GM19238 (cell line): Measurements from ENCODE around the gene CELA2A.
"Not testable (repeated sequence)": the region's sequence is repeated elsewhere in the genome, so short reads cannot be mapped to it uniquely, and the experiment has no call there.

Experiments used
- DNase-seq: peaks from one replicate; pipeline ENCODE4 v3.0.0; 2011; ENCODE audit warnings: low spot score; ENCODE audit not compliant: insufficient read length

CELA2A gene

DNA sequence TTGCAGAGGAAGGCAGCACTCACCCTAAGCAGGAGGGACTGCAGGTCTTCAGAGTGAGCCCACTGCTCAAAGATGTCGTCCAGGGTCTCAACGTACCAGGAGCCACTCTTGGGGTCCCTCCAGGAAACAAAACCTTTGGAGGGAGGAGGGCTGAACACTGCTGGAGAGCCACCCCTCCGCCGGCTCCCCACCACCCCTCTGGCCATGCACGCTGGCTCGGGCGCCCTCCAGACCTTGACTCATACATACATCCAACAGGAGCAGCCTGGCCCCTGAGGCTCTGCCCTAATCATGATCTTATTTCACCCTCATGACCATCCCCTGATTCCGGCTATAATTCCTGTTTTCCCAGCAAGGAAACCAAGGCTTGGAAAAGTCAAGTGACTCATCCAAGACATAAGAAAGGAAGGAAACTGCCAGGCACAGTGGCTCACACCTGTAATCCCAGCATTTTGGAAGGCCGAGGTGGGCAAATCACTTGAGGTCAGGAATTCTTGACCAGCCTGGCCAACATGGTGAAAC, 37.4 kb downstream of the CELA2A start:
- no peak for DNase-seq

DNA sequence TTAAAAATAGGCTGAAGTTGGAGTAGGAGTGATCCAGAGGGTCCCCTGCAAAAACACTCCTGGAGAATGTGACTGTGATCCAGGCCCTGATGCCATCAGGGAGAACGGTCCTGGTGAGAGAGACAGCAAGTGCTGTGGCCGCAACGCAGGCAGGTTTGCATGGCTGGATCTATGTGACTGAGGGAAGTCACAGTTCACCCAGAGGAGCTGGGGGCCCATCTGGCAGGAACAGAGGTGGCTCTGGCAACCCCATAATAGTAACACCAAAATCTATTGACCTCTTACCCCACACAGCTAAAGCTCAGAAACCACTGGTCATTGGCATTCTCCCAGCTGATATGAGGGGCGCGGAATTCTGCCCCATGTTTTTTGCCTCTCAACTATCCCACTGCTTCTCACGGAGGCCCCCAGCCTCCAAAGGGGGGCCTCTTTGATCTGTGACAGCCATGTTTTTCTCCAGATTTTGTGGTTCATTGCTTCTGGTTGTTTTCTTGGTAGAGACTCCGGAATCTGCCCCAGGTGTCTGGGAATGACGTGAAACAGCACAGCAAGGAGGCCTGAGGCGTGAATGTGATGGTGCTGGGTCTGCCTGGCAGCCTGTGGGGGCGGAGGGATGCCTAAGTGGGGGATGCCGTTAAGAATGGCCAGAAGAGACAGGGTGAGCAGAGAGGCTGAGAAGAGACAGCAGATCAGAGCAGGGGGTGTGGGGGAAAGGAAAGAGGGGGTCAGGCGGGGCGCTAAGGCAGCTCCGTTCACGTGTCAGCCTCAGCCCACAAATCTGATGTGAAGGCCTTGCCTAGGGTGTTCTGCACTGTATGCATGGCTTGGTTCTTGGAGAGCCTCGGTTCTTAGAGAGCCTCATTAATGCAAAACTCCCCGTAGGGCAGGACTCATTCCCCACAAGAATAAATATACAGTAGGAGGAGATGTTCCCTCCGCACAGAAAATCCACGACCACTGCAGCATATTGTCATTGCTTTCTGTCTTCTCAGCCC, 43.9 kb downstream of the CELA2A start:
- DNase-seq: no peak

DNA sequence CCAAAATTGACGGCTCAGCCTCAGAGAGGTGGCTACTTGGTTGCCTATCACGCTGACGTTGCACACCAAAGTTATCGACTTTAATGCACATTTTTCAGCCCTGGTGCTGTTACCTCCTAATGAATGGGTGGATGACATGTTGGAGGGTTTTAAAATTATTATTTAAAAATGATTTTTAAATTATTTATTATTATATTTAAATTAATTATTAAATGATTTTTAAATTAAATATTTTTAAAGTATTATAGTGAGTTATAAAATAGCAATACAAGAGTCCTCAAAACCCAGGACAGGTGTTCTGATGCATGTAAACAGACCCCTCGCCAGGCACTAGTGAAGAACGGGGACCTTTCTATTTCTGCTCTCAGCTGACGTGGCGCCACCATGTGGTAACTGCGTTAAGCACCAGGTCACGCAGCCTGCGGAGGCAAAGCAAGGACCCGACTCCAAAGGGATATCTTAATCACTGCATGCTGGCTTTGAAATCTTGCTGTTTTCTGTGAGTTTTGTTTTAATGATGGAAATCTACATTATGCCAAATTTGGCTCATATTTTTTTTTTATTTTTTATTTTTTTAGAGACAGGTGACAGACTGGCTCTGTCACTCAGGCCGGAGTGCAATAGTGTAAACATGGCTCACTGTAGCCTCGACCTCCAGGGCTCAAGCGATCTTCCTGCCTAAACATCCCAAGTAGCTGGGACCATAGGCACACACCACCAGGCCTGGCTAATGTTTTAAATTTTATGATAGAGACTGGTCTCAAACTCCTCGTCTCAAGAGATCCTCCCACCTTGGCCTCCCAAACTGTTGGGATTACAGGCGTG, 44.9 kb downstream of the CELA2A start:
- peak; percentile 62 for DNase-seq

DNA sequence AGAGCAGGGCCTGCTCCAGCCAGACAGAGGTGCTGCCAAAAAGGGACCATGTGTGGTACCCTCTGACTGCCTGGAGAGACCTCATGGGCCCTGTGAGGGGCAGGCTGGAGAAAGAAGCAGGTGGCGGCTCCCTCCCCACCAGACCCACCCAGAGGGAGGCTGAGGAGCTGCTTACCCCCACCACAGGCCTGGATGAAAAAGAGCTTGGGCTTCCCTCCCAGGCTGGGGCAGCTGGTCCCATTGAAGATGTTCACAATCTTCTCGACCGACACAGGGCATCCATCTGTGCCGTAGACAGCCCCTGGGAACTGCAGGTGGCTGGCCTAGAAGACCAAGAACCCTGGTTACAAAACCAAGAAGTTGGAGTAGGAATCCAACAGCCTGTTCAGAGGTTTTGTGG, 47.9 kb downstream of the CELA2A start:
- no peak for DNase-seq

DNA sequence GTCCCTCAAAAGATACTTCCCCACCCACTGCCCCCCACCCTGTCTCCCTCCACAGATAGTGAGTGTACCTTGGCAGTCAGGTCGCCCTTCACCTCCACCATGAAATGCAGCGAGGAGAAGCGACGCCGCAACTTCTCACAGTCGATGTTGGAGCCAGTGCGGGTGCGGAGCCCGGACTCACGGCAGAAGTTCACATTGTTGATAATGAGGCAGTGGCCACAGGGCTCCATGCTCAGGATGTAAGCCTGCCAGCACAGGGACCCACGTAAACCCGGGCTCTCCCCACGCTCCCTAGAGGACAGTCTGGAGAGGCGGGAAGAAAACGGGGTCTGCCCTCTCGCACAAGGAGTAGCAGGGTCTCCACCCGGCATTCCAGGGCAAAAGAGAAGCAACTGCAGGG, 50.3 kb downstream of the CELA2A start:
- no peak for DNase-seq

DNA sequence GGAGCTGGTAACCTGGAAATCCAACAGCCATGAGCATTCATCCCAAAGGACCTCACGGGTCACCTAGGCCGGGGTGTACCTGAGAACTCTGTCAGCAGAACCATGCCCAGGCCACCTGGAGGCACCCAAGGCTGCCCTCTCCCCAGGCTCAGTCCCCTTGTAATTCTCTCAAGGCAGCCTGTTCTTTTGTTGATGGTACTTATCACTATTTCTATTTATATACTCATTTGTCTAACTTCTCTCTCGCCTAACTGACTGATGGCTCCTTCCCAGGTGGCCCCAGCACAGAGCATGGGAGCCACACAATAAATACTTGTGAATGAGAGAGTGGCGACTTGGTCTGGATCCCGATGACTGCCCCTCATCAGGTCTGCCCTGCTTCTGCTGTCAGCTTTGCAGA, 50.7 kb downstream of the CELA2A start:
- DNase-seq: no peak

DNA sequence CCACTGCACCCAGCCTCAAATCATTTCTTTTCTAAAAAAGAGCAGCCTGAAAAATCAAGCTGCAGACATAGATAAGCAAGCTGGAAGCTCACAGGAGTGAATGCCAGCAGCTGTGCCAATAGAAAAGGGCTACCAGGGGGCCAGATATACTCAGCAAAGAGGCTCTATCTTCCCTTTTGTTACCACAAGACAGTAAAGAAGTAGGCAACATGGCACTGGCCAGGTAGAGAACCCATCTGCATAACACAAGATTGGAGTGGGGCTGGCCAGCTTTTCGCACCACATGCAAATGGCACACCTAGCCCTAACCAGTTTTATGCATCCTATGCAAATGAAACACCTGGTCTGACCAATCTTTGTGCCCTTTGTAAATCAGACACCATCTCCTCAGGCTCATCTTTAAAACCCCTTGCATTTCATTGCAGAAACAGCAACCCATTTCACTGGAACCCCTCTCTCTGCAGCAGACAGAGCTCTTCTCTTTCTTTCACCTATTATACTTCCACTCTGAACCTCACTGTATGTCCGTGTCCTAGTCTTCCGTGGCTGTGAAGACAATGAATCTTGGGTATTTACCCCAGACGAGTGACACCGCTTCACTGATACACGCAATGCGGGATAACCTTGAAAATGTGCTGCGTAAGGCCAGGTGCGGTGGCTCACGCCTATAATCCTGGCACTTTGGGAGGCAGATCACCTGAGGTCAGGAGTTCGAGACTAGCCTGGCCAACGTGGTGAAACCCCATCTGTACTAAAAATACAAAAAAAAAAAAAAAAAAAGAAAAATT, 52.4 kb downstream of the CELA2A start:
- no peak for DNase-seq

DNA sequence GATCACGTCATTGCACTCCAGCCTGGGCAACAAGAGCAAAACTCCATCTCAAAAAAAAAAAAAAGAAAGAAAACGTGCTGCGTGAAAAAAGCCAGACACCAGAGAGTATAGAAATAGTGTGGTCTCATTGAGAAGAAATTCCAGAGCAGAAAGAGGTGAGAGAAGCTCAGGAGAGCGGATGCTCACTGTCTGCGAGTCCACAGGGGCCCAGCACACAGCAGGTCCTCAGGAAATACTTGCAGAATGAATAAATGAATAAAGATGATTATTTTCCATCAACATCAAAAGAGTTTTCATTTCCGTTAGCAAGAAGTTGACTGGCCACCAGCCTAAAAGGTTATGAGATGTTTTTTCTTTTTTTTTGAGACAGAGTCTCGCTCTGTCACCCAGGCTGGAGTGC, 53.1 kb downstream of the CELA2A start:
- DNase-seq: no peak

DNA sequence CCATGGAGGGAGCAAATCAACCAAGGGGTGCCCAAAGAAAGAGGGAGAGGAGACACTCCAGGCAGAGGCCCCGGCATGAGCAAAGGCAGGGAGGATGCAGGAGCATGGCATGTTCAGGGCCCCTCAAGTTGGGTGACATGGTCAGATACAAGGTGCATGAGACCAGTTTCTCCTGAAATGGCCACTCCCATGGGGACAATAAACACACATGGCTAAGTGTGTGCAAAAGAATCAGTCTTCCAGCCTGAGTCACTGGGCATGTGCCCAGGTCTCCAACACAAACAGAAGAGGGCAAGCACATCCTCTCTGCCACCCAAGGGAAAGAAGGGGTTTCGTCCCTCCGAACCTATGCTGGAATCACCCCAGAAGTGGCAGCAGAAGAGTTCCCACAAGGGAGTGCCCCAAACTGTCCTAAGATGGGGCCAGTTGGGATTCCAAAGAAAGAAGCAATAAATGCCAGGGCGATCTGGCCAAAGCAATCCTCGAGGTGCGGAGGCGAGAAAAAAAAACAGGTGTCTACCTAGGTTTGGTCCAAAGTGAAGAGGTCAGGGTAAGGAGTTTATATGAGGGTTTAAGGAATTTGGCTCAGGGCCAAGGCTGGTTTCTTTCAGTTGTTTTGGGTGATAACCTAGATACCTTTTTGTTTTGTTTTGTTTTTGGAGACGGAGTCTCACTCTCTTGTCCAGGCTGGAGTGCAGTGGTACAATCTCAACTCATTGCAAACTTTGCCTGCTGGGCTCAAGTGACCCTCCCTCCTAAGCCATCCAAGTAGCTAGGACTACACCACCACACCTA, 54.3 kb downstream of the CELA2A start:
- DNase-seq: no peak

DNA sequence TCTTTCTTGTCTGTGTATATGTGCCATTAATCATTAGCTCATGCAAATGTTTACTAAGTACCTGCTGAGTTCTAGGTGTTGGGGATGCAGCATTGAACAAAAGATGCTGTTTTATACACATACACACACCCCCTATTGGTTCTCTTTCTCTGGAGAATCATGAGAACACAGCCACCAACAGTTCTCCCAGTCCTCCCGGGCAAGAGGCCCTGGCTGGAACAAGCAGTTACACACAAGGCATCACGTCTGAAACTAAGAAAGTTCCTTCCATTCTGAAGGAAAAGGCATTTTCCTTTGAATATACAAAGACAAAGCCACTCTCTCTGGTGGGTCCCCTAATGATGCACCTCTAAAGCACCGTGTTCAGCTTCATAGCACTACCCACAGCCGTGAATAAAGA, 56.7 kb downstream of the CELA2A start:
- DNase-seq: no peak

DNA sequence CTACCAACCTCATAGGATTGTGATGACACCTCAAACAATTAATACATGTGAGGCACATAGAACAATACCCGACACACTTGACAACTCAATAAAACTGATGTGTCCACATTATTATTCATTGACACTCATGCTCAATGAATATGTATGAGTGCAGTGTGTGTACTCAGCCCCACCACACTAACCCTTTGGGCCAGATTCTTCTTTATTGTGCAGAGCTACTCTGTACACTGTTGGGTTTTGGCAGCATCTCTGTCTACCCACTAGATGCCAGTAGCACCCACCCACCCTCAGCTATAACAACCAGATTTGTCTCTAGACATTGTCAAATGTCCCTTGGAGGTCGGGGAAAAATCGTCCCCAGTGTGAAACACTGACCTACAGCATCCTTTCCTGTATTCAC, 57.4 kb downstream of the CELA2A start:
- no peak for DNase-seq

DNA sequence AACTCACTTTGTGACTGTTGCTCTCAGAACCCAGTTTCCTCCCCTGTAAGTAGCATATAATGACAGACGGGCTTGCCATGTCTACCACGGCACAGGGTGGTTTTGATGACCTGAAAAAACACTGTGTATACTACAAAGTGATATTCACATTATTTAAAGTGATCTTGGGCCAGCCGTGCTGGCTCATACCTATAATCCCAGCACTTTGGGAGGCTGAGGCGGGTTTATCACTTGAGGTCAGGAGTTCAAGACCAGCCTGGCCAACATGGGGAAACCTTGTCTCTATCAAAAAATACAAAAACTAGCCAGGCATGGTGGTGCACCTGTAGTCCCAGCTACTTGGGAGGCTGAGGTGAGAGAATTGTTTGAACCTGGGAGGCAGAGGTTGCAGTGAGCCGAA, 58.0 kb downstream of the CELA2A start:
- DNase-seq: not testable (repeated sequence)

DNA sequence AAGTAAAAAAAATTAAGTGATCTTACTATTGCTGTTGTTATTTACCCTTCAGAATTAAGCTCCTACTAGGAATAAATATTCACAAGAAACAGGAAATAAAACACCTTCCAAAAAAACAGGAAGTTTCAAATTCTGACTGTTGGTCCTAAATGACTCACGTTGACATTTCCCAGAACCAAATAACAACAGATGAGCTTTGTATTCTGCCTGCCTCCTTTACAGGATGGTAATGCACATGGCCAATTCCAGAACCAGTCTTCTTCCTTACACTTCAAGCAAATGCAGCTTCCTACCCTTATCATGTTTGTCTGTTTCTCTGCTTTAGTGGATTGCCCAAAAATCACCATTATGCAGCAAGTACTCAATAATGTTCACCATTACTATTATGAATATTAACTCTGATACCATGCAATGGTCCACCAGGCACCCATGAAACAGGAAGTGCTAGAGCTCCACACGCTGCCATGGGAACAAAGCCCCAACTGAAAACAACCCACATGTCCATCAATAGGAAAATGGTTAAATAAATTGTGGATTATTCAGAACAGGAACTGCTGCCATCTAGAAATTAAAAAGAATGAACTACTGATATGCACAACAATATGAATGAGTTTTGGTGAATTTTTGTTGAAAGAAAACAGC, 58.6 kb downstream of the CELA2A start:
- no peak for DNase-seq

DNA sequence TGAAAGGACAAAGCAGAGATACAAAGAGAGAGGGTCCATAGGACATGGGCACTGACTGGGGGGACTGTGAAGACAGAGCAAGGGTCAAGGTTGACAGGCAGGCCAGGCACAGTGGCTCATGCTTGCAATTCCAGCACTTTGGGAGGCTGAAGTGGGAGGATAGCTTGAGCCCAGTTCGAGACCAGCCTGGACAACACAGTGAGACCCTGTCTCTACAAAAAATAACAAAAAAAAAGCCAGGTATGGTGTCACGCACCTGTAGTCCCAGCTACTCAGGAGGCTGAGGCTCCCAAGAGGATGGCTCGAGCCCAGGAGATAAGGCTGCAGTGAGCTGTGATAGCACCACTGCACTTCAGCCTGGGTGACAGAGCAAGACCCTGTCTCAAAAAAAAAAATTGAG, 63.1 kb downstream of the CELA2A start:
- DNase-seq: no peak

DNA sequence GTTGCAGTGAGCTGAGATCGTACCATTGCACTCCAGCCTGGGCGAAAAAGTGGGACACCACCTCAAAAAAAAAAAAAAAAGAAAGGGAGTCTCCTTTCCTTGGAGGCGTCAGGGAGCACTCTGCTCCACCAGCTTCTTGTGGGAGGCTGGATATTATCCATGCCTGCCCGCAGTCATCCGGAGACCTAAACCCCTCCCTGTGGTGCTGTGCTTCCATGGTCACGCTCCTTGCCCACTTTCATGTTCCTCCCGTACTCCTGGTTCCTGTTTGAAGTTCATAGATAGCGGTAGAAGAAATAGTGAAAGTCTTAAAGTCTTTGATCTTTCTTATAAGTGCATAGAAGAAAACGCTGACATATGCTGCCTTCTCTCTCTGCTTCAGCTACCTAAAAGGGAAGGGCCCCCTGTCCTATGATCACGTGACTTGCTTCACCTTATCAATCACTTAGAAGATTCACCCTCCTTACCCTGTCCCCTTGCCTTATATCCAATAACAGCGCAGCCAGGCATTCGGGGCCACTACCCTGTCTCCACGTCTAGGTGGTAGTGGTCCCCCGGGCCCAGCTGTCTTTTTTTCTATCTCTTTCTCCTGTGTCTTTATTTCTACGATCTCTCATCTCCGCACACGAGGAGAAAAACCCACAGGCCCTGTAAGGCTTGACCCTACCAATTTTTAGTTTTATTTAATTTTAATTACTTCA, 64.8 kb downstream of the CELA2A start:
- DNase-seq: not testable (repeated sequence)
